NCI-H510A (cell line): ENCODE measurements around the gene TMEM237.

Experiments used
- DNase-seq: peaks from one replicate; lab custom pipeline; 2025; lab: John Stamatoyannopoulos, UW

TMEM237 gene

DNA sequence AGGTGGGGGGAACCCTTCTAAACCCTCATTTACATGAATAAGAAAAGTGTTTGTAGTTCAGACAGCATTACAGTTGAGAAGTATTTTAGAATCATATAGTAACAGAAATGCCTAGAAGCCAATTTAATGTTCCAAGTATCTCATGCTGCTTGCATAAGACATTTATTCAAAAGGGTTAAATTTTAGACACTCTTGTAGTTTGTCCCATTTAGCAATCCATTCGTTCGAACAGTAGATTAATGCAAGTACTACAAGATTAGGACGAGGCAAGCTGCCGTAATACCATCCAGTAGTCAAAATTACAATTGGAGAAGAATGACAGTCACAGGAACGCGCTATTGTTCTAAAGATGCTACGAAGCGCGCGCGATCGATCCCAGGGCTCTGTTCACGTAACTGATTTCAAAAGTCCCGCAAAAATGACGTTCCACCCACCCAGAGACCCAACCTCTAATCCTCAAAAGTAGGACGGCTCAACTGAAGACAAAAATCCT, 1.2 kb downstream of the TMEM237 start:
- DNase-seq, result peak; percentile 57

DNA sequence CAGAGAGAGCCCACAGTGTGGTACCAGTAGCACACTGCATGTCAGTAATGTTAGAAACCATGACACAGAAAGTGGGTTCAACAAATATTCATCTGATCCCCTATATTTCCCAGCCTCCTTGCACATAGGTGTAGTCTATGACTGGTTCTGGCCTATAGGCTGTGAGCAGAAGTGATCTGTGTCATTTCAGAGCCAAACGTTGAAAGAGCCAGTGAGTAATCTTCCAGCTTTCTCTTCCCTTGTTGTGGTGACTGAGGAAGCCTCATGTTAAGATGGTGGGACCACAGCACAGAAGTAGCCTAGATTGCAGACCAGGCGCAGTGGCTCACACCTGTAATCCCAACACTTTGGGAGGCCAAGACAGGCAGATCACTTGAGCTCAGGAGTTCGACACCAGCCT, 4.1 kb downstream of the TMEM237 start:
- DNase-seq, result no peak

DNA sequence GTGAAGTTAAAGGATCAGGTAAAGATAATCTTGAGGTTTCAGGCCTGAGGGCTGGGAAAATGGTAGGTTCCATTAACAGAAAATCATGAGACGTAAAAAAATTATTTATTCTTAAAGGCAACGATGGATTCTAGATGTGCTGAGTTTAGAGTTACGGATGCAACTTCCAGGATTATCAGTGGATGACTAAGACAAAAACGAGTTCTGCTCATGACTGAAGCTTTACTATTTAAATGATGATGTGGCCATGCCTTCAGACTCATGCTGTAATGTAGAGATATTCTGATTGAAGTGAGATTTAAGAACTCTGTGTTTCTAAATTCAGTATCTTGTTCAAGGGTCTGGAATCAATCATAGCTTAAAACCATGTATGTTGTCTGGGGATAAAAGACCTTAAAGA, 5.0 kb downstream of the TMEM237 start:
- DNase-seq, result no peak

DNA sequence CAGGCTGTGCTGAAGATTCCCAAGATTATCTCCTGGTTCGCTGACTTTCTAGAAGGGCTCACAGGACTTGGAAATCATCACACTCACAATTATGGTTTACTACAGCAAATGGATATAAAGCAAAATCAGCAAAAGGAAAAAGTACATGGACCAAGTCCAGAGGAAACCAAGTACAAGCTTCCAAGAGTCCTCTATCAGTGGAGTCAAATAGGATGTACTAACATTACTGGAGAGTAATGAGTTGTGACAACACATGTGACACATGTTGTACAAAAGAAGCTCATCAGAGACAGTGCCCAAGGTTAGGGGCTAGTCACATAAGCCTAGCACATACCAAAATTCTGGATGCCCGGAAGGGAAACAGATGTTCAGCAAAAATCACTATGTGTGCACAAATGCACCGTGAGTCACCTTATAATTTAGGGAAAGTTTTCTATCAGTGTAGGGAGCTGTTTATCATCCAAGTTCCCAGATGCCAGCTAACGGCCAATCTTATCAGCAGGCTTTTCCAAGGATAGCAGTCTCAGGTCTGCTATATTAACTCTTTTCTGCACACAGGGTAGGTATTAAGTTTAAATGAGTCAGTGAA, 9.5 kb downstream of the TMEM237 start:
- DNase-seq, result no peak

DNA sequence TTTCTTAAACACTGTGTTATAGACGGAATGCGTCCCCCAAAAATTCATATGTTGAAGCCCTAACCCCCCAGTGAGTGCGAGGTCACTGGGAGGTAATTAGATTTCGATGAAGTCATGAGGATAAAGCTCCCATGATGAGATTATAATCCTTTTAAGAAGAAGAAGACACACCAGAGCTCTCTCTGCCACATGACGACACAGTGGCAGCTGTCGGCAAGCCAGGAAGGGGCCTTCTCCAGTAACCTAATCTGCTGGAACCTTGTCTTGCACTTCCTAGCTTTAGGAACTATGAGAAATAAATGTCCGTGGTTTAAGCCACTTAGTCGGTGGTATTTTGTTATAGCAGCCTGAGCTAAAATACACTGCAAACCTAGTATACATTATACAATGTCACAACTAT, 12.3 kb downstream of the TMEM237 start:
- no peak for DNase-seq

DNA sequence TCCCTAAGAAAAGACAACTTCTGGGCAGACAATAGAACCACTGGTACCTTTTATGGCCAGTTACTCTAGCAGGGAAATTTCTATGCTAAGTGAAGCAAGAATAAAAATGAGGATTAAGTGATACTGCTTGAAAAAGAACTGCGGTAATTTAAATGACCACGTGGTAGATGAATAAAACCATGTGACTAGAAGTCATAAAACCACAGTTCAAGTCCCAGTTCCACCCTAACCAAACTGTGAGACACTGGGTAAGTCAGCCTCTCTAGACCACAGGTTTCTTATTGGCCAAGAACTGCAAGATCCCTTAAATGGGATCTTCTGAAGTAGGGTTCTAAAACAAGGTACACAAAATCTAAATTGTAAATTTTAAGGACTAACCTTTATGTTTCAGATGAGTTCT, 12.7 kb downstream of the TMEM237 start:
- no peak for DNase-seq

DNA sequence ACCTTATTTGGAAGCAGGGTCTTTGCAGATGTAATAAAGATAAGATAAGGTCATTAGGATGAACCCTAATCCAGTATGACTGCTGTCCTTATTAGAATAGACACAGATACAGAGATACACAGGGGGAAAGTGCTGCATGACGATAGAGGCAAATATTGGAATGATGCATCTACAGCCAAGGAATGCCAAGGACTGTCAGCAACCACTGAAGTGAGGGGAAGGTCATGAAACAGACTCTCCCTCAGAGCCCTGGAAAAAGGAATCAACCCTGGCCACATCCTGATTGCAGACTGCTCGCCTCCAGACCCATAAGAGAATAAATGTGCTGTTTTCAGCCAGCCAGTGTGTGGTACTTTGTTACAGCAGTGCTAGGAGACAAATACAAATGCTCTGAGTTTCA, 14.8 kb downstream of the TMEM237 start:
- DNase-seq, result no peak

DNA sequence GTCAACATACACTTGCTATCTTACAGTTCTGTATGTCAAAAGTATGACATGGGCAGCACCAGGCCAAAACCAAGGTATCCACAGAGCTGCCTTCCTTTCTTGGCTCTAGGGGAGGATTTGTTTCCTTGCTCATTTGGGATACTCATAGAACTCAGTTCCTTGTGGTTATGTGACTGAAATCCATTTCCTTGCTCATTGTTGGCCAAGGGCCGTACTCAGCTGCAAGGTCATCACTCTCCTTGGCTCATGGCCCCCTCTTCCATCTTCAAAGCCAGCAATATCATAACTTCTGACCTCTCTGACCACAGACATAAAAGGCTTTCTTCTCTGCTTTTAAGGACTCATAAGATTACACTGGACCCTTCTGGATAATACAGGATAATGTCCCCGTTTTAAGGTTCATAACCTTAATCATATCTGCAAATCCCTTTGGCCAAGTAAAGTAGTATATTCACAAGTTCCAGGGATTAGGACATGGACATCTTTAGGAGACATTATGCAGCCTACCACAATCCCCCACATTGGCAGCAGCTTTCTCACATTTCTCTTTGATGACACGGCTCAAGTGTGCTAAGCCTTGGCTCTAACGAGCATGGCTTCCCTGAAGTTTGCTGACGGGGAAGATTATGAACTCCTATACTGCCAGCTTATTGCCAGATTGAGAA, 20.9 kb downstream of the TMEM237 start:
- DNase-seq, result no peak

DNA sequence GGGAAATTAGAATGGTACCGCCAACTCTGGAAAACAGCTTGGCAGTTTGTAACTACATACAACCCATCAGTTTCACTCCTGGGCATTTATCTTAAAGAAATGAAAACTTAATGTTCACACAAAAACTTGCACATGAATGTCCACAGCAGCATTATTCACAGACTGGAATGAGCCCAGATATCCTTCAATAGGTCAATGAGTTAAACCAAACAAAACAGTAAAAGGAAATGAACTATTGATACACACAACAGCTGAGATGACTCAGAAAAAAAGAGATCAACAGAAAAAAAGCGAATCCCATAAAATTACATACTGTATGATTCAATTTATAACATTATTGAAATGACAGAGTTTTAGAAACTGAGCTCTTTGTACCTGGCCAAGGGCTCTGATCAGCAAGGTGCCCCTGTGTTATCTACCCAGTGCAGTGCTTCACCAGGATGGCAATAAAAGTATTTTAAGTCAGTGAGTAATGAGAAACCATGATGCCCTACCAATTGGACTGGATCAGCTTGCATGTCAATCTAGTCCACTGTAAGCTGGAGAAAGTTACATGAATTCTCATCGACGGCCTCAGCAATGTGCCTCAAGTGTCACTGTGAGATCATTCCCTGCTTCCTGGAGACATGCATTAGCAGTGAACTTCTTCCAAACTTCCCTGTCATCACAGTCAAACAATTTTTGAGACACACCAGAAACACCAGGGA, 21.9 kb downstream of the TMEM237 start:
- no peak for DNase-seq

DNA sequence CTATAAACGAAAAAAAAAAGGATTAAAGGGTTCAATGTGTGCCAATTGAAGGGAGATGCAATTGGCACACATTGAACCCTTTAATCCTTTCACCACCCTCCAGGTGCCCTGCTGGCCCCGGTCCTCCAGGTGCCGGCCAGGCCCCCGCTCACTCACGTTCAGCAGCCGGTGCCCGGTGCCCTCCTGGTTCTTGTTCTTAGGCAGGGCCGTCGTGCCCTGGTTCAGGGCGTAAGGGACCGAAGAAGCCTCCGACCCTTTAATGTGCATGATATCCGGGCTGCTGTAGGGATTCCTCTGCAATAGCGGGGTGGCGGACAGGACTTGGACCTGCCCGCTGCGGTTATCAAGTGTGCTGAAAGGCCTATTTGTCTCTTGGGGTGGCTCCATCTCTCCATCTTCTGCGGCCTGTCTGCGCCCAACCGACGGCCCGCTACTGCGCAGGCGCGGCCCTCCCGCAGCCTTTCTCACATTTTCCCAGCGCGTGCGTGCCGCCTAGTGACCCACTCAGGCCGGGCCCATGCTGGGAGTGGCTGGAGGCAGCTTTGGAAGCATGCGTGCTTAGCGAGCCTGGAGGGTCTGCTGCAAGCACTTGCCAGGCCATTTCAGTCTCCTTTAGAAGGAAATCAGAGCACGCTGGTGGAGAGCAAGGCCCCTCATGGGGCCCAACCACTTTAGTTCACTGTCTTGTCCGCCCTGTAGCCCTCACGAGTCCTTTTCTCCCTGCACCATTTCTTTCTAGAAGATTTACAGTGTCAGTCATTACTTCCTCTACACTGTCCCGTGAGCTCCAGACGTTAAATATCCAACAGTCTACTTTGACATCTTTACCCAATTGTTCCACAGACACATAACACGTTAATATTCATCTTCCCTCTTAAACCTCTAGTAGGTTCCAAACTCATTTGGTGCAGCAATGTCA, 24.3 kb downstream of the TMEM237 start:
- DNase-seq, result peak; percentile 42

DNA sequence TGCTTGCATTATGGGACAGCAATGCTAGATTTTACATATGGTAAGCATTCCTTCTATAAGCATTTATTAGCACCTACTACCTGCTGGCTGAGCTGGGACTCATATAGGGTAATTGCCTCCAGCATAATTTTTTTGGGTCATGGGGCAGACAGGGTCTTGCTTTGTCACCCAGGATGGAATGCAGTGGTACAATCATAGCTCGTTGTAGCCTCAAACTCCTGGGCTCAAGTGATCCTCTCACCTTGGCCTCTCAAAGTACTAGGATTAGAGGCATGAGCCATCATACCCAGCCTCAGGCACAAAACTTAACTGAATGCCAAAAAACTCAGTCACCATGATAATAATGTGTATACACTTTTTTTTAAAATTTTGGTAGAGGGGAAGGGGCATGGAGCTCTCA, 35.3 kb downstream of the TMEM237 start:
- DNase-seq, result no peak

DNA sequence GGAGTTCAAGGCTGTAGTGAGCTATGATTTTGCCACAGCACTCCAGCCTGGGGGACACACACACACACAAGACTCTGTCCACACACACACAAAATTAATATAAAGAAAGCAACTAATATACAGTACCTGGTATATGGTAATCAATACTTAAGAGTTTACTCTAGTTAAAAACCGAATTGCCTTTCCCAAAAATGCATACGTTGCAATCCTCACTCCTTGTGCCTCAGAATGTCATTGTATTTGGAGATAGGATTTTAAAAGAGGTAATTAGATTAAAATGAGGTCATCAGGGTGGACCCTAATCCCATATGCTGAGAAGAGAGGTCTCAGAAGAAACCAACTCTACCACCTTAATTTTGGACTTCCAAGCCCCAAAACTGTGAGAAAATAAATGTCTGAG, 35.7 kb downstream of the TMEM237 start:
- DNase-seq, result no peak

DNA sequence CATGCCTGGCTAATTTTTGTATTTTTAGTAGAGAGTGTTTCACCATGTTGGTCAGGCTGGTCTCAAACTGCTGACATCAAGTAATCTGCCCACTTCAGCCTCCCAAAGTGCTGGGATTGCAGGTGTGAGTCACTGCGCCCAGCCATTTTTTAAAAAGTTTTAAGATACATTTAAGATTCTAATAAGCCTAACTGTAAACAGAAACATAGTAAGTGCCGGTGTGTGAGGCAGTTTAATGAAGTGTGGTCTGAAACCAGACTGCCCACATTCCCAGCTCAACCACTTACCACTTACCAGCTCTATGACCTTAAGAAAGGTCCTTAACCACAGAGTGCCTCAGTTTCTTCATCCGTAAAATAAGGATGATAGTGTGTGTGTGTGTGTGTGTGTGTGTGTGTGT, 42.4 kb downstream of the TMEM237 start:
- no peak for DNase-seq

DNA sequence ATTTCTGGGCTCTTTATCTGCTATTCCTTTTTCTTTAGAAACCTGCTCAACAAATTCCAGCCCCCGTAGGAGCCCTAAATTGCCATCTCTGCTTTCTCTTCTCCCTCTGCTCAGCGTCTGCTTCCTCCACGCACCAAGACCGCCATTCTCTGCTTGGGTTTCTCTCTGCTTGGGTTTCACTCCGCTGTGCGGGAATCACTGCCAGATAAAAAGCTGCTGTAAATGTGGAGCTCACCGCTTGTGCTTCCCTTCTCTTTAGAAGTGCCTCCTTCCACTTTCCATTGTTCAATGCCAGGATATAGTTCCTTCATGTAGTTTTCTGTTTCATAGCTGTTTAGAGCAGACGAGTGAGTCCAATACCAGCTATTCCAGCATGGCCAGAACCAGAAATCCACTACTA, 45.9 kb downstream of the TMEM237 start:
- no peak for DNase-seq

DNA sequence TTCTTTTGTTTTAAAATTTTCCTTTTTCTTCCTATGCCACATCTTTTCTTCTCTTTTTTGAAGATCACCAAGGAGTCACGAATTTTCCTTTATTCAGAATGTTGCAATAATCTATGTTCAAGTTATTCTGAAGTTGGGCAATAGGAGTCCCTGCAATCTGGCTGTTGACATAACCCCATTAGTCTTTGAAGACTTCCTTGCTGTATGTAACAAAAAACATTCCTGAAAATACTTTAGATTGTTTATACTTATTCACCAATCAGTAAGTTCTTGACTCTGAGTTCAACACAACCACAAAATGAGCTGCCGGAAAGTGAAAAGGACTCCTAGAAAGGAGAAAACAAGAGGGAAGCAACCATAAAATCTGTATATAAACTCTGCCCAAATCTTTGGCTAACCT, 62.8 kb downstream of the TMEM237 start:
- DNase-seq, result no peak

DNA sequence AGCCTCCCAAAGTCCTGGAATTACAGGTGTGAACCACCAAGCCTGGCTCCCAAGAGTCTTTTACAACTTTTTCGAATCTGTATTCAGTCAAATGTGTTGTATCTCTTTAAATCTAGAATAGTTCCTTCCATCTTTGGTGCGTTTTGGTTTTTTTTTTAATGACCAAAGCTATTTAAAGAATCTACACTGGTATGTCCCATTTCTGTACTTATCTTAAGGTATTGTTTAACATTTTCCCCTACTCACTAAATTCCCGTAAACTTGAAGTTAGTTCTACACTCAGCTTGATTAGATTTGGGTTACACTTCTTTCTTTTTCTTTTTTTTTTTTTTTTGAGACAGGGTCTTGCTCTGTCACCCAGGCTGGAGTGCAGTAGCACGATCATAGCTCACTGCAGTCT, 63.8 kb downstream of the TMEM237 start:
- DNase-seq, result no peak

DNA sequence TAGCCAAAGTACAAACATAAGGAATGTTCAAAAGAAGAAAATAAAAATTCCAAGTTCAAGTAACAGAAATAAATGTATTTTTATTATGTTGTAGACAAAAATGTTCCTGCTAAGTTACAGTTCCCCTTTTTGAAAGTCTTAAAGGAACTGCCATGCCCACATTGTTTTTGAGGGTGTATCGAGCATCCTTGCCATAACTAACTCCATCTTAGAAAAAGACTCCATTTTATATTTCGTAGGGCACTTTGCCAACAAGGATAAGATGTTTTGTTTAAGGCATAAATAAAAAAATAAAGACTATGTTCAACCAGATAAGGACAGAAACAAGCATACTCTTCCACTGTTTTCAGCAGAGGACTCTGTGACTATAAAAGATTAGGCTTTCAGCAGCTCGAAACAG, 67.3 kb downstream of the TMEM237 start:
- DNase-seq, result no peak

DNA sequence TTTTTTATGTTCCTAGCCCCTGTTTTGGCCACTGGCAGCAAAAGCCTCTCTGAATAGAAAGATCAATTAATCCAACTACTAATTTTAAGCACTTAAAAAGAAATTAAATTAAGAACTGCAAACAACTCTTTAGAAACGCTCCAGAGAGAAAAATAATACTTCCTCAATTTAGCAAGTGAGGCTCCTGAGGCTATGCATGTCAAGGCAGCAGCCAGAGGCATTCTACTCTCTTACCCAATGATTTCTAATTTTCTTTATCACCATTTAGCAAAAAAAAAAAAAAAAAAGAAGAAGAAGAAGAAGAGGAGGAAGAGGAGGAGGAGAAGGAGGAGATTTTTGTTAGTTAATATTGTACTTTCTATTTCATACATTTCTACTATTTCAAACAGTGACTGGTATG, 68.5 kb downstream of the TMEM237 start:
- no peak for DNase-seq

DNA sequence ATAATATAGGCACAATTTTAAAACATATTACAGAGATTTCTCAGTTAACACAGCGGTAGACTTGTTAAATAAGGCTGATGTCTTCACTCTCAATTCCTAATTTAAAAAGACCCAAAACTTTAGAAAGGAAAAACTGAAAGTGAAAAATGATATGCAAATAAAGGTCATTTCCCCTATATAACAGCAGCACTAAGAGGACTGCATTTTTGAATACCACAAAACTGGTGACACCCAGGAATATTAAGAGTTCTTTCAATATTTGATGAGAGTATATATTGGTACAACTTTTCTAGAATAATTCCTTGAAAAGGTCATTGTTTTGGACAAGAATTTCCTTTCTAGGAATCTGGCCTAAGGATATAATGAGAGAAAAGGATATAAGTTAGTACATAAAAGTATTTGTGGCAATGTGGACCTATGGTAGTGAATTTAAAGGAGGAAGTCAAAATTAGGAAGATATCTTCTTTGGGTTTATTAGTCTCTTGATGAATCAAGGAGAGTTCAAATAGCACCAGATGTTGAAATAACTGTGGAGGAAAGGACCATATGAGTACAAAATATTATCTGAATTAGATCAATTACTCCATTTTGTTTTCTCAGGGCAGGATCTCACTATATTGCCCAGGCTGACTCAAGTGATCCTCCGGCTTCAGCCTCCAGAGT, 70.3 kb downstream of the TMEM237 start:
- DNase-seq, result no peak
